ENCODE data around the gene MAF. TPM values are rescaled to one million over a fixed set of nuclear protein-coding genes. Genes with fewer than 3 reads are reported as not detected.
A peak's percentile ranks its signal among the peaks of the same experiment; 100 is the strongest.

MAF gene
- total and polyA plus RNA-seq, 12 donors = 7.2 to 114 (median 57.0) TPM

DNA sequence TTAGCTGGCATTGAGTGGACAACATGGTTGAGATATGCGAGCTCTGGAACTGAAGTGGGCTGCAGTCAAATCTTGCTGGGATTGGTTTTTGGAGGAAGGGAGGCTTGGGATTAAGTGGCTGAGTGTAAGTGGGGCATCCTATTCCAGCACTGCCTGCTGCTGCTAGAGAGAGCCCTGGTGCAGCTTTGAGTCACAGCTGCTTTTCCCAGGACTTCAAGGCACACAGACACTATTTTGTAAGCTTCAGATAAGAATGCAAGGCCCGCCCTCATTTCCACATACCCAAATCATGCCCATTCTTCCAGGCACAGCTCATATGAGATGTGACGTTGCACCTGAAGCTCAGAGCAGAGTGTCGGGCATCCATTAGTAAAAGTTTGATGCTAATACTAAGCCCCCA, 10.2 kb upstream of the MAF start:
- Histone ChIP-seq H3K27me3 (no peaks in the 10 kb centered on the region), H3K4me1 (replicated peaks in 1 of 2) (peaks cover 0 to 8% of the 10 kb centered on the region in 2 donors), H3K27ac (no peak overlapping the region), H3K36me3 (replicated peaks in 1 of 2) (no peaks in the 10 kb centered on the region), H3K9me3 (replicated peaks in 1 of 3) (no peaks in the 10 kb centered on the region), H3K4me3 (no peak overlapping the region)
- peak in 1 of 7 donors; percentile 39 for DNase-seq
- TF ChIP-seq POLR2A (IDR thresholded peaks at IDR 0.05) (no peak), CTCF (IDR thresholded peaks at IDR 0.05) (no peak)
- WGBS, 4 donors = 84 to 86% (median 86%) methylated on average over 4 of the region's 4 CpGs
- intact Hi-C loops (cut with DNase I) = no loop called here

DNA sequence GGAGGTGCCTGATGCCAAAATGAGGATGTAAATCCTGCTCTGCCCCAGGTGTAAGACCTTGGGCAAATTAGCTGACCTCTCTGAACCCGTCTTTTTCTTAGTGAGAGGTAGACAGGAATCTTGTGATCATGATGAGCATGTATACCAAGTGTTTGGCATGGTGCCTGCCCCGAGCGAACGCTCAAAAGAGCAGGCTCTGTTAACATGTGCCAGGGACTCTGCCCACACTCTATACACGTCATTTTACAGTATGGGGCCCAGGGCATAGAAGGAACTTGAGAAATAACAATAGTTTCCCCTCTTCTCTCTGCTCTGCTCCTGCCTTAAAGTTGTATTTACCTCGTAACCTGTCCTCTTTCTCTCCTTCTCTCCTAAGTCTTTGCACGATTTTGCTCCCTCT, 9.3 kb upstream of the MAF start:
- DNase-seq = no peak
- Histone ChIP-seq H3K4me3 (no peak overlapping the region), H3K4me1 (replicated peaks in 1 of 2) (peaks cover 0 to 8% of the 10 kb centered on the region in 2 donors), H3K36me3 (replicated peaks in 1 of 2) (no peaks in the 10 kb centered on the region), H3K27me3 (no peaks in the 10 kb centered on the region), H3K27ac (no peak overlapping the region), H3K9me3 (replicated peaks in 1 of 3) (no peaks in the 10 kb centered on the region)
- intact Hi-C loops (cut with DNase I) = loop anchor here (10.0 kb wide), 2 partner anchors 1105 to 1485 kb away; no protein-coding TSS in a partner anchor
- no peak for TF ChIP-seq POLR2A (IDR thresholded peaks at IDR 0.05)
- 64 to 80% (median 76%) methylated on average over 7 of the region's 7 CpGs for WGBS, 4 donors

GRCh38 chr16:79608976-79609375, 8.4 kb upstream of the MAF start:
- 52 to 66% (median 59%) methylated on average over 5 of the region's 5 CpGs for WGBS, 4 donors
- Histone ChIP-seq H3K9me3 (replicated peaks in 1 of 3) (no peaks in the 10 kb centered on the region), H3K4me1 (replicated peaks in 1 of 2) (peaks cover 0 to 8% of the 10 kb centered on the region in 2 donors), H3K27me3 (no peaks in the 10 kb centered on the region), H3K36me3 (replicated peaks in 1 of 2) (no peaks in the 10 kb centered on the region), H3K27ac (no peak overlapping the region), H3K4me3 (no peak overlapping the region)
- intact Hi-C loops (cut with DNase I) = loop anchor here (10.0 kb wide), 2 partner anchors 1104 to 1484 kb away; no protein-coding TSS in a partner anchor
- no peak for DNase-seq
- TF ChIP-seq POLR2A (IDR thresholded peaks at IDR 0.05) = no peak
- no peak for TF ChIP-seq CTCF (IDR thresholded peaks at IDR 0.05)

DNA sequence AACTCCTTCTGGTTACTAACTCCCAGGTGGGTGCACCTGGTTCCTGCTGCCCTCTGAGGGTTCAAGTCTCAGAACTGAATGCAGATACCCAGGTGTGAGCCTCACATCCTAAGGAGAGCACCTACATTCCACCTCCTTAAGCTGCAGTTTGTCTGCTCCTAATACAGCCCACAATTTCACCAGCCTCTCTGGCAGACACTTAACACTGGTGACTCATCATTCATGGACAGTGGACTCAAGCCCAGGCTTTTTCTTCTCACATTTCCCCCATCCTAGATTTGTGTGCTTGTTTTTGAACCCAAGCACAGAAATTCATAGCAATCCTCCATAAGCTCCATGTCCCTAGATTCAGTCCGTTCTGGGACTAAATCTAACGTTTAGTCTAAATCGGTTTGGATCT, 7.0 kb upstream of the MAF start:
- Histone ChIP-seq H3K36me3 (replicated peaks in 1 of 2) (no peaks in the 10 kb centered on the region), H3K4me3 (no peak overlapping the region), H3K27me3 (no peaks in the 10 kb centered on the region), H3K4me1 (replicated peaks in 1 of 2) (peaks cover 3 to 8% of the 10 kb centered on the region in 2 donors), H3K27ac (no peak overlapping the region), H3K9me3 (replicated peaks in 1 of 3) (no peaks in the 10 kb centered on the region)
- peak in 4 of 7 donors; percentile 35 to 51 (median 42) for DNase-seq
- TF ChIP-seq POLR2A (IDR thresholded peaks at IDR 0.05) = no peak
- no peak for TF ChIP-seq CTCF (IDR thresholded peaks at IDR 0.05)
- intact Hi-C loops (cut with DNase I) = loop anchor here (10.0 kb wide), 2 partner anchors 1103 to 1483 kb away; no protein-coding TSS in a partner anchor
- 41 to 72% (median 64%) methylated on average over 3 of the region's 3 CpGs for WGBS, 4 donors

GRCh38 chr16:79605999-79606398, 5.5 kb upstream of the MAF start:
- WGBS, 4 donors = 37 to 58% (median 42%) methylated on average over 7 of the region's 7 CpGs
- Histone ChIP-seq H3K9me3 (replicated peaks in 1 of 3) (no peaks in the 10 kb centered on the region), H3K27ac (no peak overlapping the region)

More at GRCh38 chr16:79605999-79606398, 5.5 kb upstream of the MAF start:
- Histone ChIP-seq H3K27me3 (no peaks in the 10 kb centered on the region), H3K4me3 (no peak overlapping the region), H3K4me1 (replicated peaks in 1 of 2) (peaks cover 7 to 8% of the 10 kb centered on the region in 2 donors), H3K36me3 (replicated peaks in 1 of 2) (no peaks in the 10 kb centered on the region)
- peak in 1 of 7 donors; percentile 26 for DNase-seq
- TF ChIP-seq CTCF (IDR thresholded peaks at IDR 0.05) (no peak), POLR2A (IDR thresholded peaks at IDR 0.05) (no peak)
- intact Hi-C loops (cut with DNase I) = loop anchor here (10.0 kb wide), 2 partner anchors 1101 to 1481 kb away; no protein-coding TSS in a partner anchor
